NT2/D1 (cell line): ENCODE measurements around the gene MB21D2.

Experiments
- SUZ12 ChIP-seq: IDR thresholded peaks from 2 replicates; pipeline ENCODE4 v1.6.1; 2011; ENCODE audit not compliant: insufficient read length, insufficient read depth; ENCODE audit errors: extremely low read depth
- YY1 ChIP-seq: IDR thresholded peaks from 2 replicates; pipeline ENCODE4 v1.6.1; 2011; ENCODE audit not compliant: insufficient read length, insufficient read depth
- ZNF274 ChIP-seq: IDR thresholded peaks from 2 replicates; pipeline ENCODE4 v1.6.1; 2011; ENCODE audit warnings: mild to moderate bottlenecking, low read depth, low read length

GRCh38 chr3:192897005-192897404 is 20.7 kb downstream of the MB21D2 start:
- TF ChIP-seq ZNF274 = no peak
- TF ChIP-seq YY1 = no peak
- TF ChIP-seq SUZ12 = no peak
